Activated T-cell treated with anti-CD3 and anti-CD28 coated beads, Interleukin-2, amount 50 U/mL, for 24 hours (primary cell): Measurements from ENCODE around the gene NDOR1.
"Not testable (repeated sequence)": the region's sequence is repeated elsewhere in the genome, so short reads cannot be mapped to it uniquely, and the experiment has no call there.

Experiments
- DNase-seq: peaks from one replicate; pipeline ENCODE4 v3.0.0-alpha.2; 2020
- H3K27ac Mint-ChIP-seq: 2 replicates; pipeline ENCODE4 v1.8.0; 2020; ENCODE audit warnings: mild to moderate bottlenecking, mixed read lengths
- H3K27me3 Mint-ChIP-seq: 2 replicates; pipeline ENCODE4 v1.8.0; 2020; ENCODE audit warnings: mixed read lengths
- H3K36me3 Mint-ChIP-seq: 2 replicates; pipeline ENCODE4 v1.8.0; 2020; ENCODE audit warnings: low read depth, mixed read lengths
- H3K4me1 Mint-ChIP-seq: 2 replicates; pipeline ENCODE4 v1.8.0; 2020; ENCODE audit warnings: low read depth, mixed read lengths
- H3K4me3 Mint-ChIP-seq: 2 replicates; pipeline ENCODE4 v1.8.0; 2020; ENCODE audit warnings: mild to moderate bottlenecking, moderate library complexity, mixed read lengths
- H3K9me3 Mint-ChIP-seq: 2 replicates; pipeline ENCODE4 v1.8.0; 2020; ENCODE audit warnings: mixed read lengths

NDOR1 gene

GRCh38 chr9:137252555-137253506, 47.3 kb downstream of the NDOR1 start:
- DNase-seq = no peak
- Mint-ChIP-seq H3K27ac (no peak overlapping the region), H3K36me3 (peaks cover 16% of the 10 kb centered on the region), H3K4me3 (no peak overlapping the region), H3K4me1 (peaks cover 23% of the 10 kb centered on the region), H3K27me3 (no peaks in the 10 kb centered on the region), H3K9me3 (no peaks in the 10 kb centered on the region)

- Mint-ChIP-seq H3K27me3 (no peaks in the 10 kb centered on the region), H3K4me3 (peak overlapping the region; percentile 91), H3K36me3 (peaks cover 27% of the 10 kb centered on the region), H3K4me1 (peaks cover 23% of the 10 kb centered on the region), H3K9me3 (no peaks in the 10 kb centered on the region), H3K27ac (peak overlapping the region; percentile 86)
- no peak for DNase-seq
Observed at GRCh38 chr9:137253717-137254623, 48.5 kb downstream of the NDOR1 start.

- Mint-ChIP-seq H3K4me3 (peak within 1 kb of the TSS; percentile 91), H3K9me3 (no peaks in the 10 kb centered on the region), H3K27ac (peak within 1 kb of the TSS; percentile 89), H3K36me3 (peaks cover 32% of the 10 kb centered on the region), H3K27me3 (no peaks in the 10 kb centered on the region), H3K4me1 (peaks cover 23% of the 10 kb centered on the region)
- DNase-seq = peak; percentile 99
Observed at GRCh38 chr9:137254624-137255447, 49.3 kb downstream of the NDOR1 start, which contains the start of gene NELFB. TSS of gene NELFB (plus strand) at chr9:137255327.

GRCh38 chr9:137255448-137256114, 50.1 kb downstream of the NDOR1 start:
- DNase-seq = no peak
- H3K4me1 Mint-ChIP-seq = peaks cover 23% of the 10 kb centered on the region
- no peaks in the 10 kb centered on the region for H3K27me3 Mint-ChIP-seq
- H3K9me3 Mint-ChIP-seq = no peaks in the 10 kb centered on the region
- peak overlapping the region; percentile 91 for H3K4me3 Mint-ChIP-seq
- H3K27ac Mint-ChIP-seq = peak overlapping the region; percentile 89
- H3K36me3 Mint-ChIP-seq = peaks cover 32% of the 10 kb centered on the region

- Mint-ChIP-seq H3K4me3 (peak overlapping the region; percentile 91), H3K9me3 (no peaks in the 10 kb centered on the region), H3K27ac (peak overlapping the region; percentile 89), H3K4me1 (peaks cover 23% of the 10 kb centered on the region), H3K36me3 (peaks cover 35% of the 10 kb centered on the region), H3K27me3 (no peaks in the 10 kb centered on the region)
- no peak for DNase-seq
Observed at GRCh38 chr9:137256362-137256761, 50.9 kb downstream of the NDOR1 start.

GRCh38 chr9:137256856-137257255, 51.4 kb downstream of the NDOR1 start:
- peak overlapping the region; percentile 89 for H3K27ac Mint-ChIP-seq
- no peaks in the 10 kb centered on the region for H3K27me3 Mint-ChIP-seq
- no peaks in the 10 kb centered on the region for H3K9me3 Mint-ChIP-seq
- peaks cover 23% of the 10 kb centered on the region for H3K4me1 Mint-ChIP-seq
- DNase-seq = no peak
- H3K36me3 Mint-ChIP-seq = peaks cover 40% of the 10 kb centered on the region
- peak overlapping the region; percentile 91 for H3K4me3 Mint-ChIP-seq

GRCh38 chr9:137262173-137262908, 56.8 kb downstream of the NDOR1 start:
- not testable (repeated sequence) for H3K9me3 Mint-ChIP-seq, H3K27ac Mint-ChIP-seq, H3K4me3 Mint-ChIP-seq, H3K4me1 Mint-ChIP-seq, DNase-seq, H3K27me3 Mint-ChIP-seq
- H3K36me3 Mint-ChIP-seq = peaks cover 70% of the 10 kb centered on the region

- no peaks in the 10 kb centered on the region for H3K27me3 Mint-ChIP-seq
- H3K36me3 Mint-ChIP-seq = peaks cover 75% of the 10 kb centered on the region
- no peak for DNase-seq
- H3K27ac Mint-ChIP-seq = no peak overlapping the region
- no peak overlapping the region for H3K4me3 Mint-ChIP-seq
- H3K4me1 Mint-ChIP-seq = no peaks in the 10 kb centered on the region
- no peaks in the 10 kb centered on the region for H3K9me3 Mint-ChIP-seq
Observed at GRCh38 chr9:137262909-137263285, 57.4 kb downstream of the NDOR1 start.

- Mint-ChIP-seq H3K27ac (no peak overlapping the region), H3K36me3 (peaks cover 75% of the 10 kb centered on the region), H3K27me3 (no peaks in the 10 kb centered on the region), H3K9me3 (no peaks in the 10 kb centered on the region), H3K4me1 (no peaks in the 10 kb centered on the region), H3K4me3 (no peak overlapping the region)
- DNase-seq = no peak
Observed at GRCh38 chr9:137263506-137263905, 58.0 kb downstream of the NDOR1 start.

GRCh38 chr9:137264067-137264466, 58.6 kb downstream of the NDOR1 start:
- DNase-seq = no peak
- no peaks in the 10 kb centered on the region for H3K27me3 Mint-ChIP-seq
- H3K4me1 Mint-ChIP-seq = no peaks in the 10 kb centered on the region
- H3K27ac Mint-ChIP-seq = no peak overlapping the region
- no peaks in the 10 kb centered on the region for H3K9me3 Mint-ChIP-seq
- H3K4me3 Mint-ChIP-seq = no peak overlapping the region
- peaks cover 75% of the 10 kb centered on the region for H3K36me3 Mint-ChIP-seq

GRCh38 chr9:137265496-137266161, 60.1 kb downstream of the NDOR1 start:
- Mint-ChIP-seq H3K4me1 (peaks cover 2% of the 10 kb centered on the region), H3K9me3 (no peaks in the 10 kb centered on the region), H3K4me3 (no peak overlapping the region), H3K27ac (no peak overlapping the region), H3K36me3 (peaks cover 85% of the 10 kb centered on the region), H3K27me3 (no peaks in the 10 kb centered on the region)
- DNase-seq = no peak

- Mint-ChIP-seq H3K27me3 (no peaks in the 10 kb centered on the region), H3K36me3 (peaks cover 86% of the 10 kb centered on the region), H3K9me3 (no peaks in the 10 kb centered on the region), H3K4me3 (no peak overlapping the region), H3K27ac (no peak overlapping the region), H3K4me1 (peaks cover 6% of the 10 kb centered on the region)
- DNase-seq = no peak
Observed at GRCh38 chr9:137266162-137266527, 60.6 kb downstream of the NDOR1 start.
